Activated CD8-positive, alpha-beta memory T cell treated with anti-CD3 and anti-CD28 coated beads, Interleukin-2, amount 50 U/mL, for 1 hour (primary cell): ENCODE data around the gene SYTL2.
"Not testable (repeated sequence)": the region's sequence is repeated elsewhere in the genome, so short reads cannot be mapped to it uniquely, and the experiment has no call there.

Source experiments
- DNase-seq: peaks from one replicate; pipeline ENCODE4 v3.0.0-alpha.2; 2020; ENCODE audit errors: extremely low read depth

Gene SYTL2

GRCh38 chr11:85682330-85683305, 128.3 kb downstream of the SYTL2 start:
- DNase-seq: no peak

- DNase-seq: no peak
These were observed 130.0 kb downstream of the SYTL2 start for GRCh38 chr11:85680897-85681296.

GRCh38 chr11:85679576-85679975, 131.4 kb downstream of the SYTL2 start:
- no peak for DNase-seq

- no peak for DNase-seq
These were observed 137.5 kb downstream of the SYTL2 start for GRCh38 chr11:85673393-85673792.

GRCh38 chr11:85672105-85672902, 138.6 kb downstream of the SYTL2 start:
- DNase-seq: no peak

GRCh38 chr11:85670949-85671663, 139.8 kb downstream of the SYTL2 start:
- DNase-seq: not testable (repeated sequence)

GRCh38 chr11:85668157-85668556, 142.8 kb downstream of the SYTL2 start:
- DNase-seq: no peak

- no peak for DNase-seq
These were observed 144.3 kb downstream of the SYTL2 start for GRCh38 chr11:85666687-85667086.

- no peak for DNase-seq
These were observed 145.2 kb downstream of the SYTL2 start for GRCh38 chr11:85665733-85666132.

GRCh38 chr11:85664615-85665481, 146.1 kb downstream of the SYTL2 start, which contains the start of gene CREBZF:
TSS of gene CREBZF (minus strand) at chr11:85665129. CDS start at chr11:85664875, 254 bp downstream.
- peak; percentile 79 for DNase-seq

- DNase-seq: peak; percentile 75
These were observed 147.0 kb downstream of the SYTL2 start for GRCh38 chr11:85663753-85664614.

GRCh38 chr11:85663080-85663752, 147.7 kb downstream of the SYTL2 start:
- no peak for DNase-seq

GRCh38 chr11:85661972-85662664, 148.8 kb downstream of the SYTL2 start:
- no peak for DNase-seq

GRCh38 chr11:85658180-85658579, 152.8 kb downstream of the SYTL2 start:
- DNase-seq: no peak

GRCh38 chr11:85656777-85657176, 154.2 kb downstream of the SYTL2 start:
- DNase-seq: no peak

- not testable (repeated sequence) for DNase-seq
These were observed 156.6 kb downstream of the SYTL2 start for GRCh38 chr11:85654343-85654742.

- no peak for DNase-seq
These were observed 158.0 kb downstream of the SYTL2 start for GRCh38 chr11:85652786-85653447.

- no peak for DNase-seq
These were observed 159.8 kb downstream of the SYTL2 start for GRCh38 chr11:85651118-85651517.
